Glutamatergic neuron (in vitro differentiated cells): ENCODE data around the gene CACNA1D. TPM values are rescaled to one million over a fixed set of nuclear protein-coding genes. Genes with fewer than 3 reads are reported as not detected.

Experiments
- DNase-seq: peaks from one replicate; pipeline ENCODE4 v3.0.0; 2022
- H3K27ac Mint-ChIP-seq: one replicate; pipeline ENCODE4 v1.8.0; 2020; ENCODE audit warnings: mild to moderate bottlenecking, mixed read lengths, inconsistent platforms; ENCODE audit not compliant: unreplicated experiment
- H3K27me3 Mint-ChIP-seq: one replicate; pipeline ENCODE4 v1.8.0; 2020; ENCODE audit warnings: mild to moderate bottlenecking, moderate library complexity, mixed read lengths, inconsistent platforms; ENCODE audit not compliant: unreplicated experiment
- H3K36me3 Mint-ChIP-seq: one replicate; pipeline ENCODE4 v1.8.0; 2020; ENCODE audit warnings: mild to moderate bottlenecking, mixed read lengths, inconsistent platforms; ENCODE audit not compliant: unreplicated experiment
- H3K4me1 Mint-ChIP-seq: one replicate; pipeline ENCODE4 v1.8.0; 2020; ENCODE audit warnings: mild to moderate bottlenecking, low read depth, mixed read lengths, inconsistent platforms; ENCODE audit not compliant: unreplicated experiment
- H3K4me3 Mint-ChIP-seq: one replicate; pipeline ENCODE4 v1.8.0; 2020; ENCODE audit warnings: mild to moderate bottlenecking, mixed read lengths, inconsistent platforms; ENCODE audit not compliant: unreplicated experiment
- H3K9me3 Mint-ChIP-seq: one replicate; pipeline ENCODE4 v1.8.0; 2020; ENCODE audit warnings: mild to moderate bottlenecking, moderate library complexity, mixed read lengths, inconsistent platforms; ENCODE audit not compliant: unreplicated experiment
- total RNA-seq: library from RNA; stranded (reverse); fragmentation: NEBNext Ultra II Directional; extraction: Animal tissue kit (Norgen Biotek cat#: 25700); gene quantifications from one replicate; pipeline ENCODE4 v1.2.1, GENCODE V29; 2021; ENCODE audit not compliant: unreplicated experiment
- TF ChIP-seq, protein P1 (sequence below): fragments of 200-600 bp; sonication (generic); IDR thresholded peaks from one replicate; pipeline ENCODE4 v1.5.0; 2021; ENCODE audit not compliant: partially characterized antibody, unreplicated experiment

CACNA1D gene
- total RNA-seq, 1 donor from 2014 or later, result 5.0 TPM

DNA sequence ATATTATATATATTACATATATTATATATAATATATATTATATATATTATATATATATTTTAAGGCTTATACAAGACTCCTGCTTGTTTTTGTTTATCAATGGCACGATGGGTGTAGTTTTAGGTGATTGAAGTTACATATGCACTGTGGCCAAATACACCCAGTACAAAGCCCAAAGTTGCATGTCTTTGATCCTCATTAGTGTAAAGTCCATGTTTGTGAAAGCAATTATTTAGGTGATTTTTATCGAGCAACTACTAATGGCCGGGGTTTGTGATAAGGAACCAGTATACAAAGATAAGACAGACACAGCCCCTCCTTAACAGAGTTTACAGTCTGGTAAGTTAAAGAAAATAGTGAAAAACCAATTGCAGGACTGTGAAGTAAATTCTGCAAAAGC is 197.5 kb downstream of the CACNA1D start:
- no peaks in the 10 kb centered on the region for H3K36me3 Mint-ChIP-seq
- H3K27me3 Mint-ChIP-seq, result peaks cover 2% of the 10 kb centered on the region
- no peak overlapping the region for H3K27ac Mint-ChIP-seq
- H3K4me1 Mint-ChIP-seq, result peaks cover 4% of the 10 kb centered on the region
- TF ChIP-seq, protein P1, sequence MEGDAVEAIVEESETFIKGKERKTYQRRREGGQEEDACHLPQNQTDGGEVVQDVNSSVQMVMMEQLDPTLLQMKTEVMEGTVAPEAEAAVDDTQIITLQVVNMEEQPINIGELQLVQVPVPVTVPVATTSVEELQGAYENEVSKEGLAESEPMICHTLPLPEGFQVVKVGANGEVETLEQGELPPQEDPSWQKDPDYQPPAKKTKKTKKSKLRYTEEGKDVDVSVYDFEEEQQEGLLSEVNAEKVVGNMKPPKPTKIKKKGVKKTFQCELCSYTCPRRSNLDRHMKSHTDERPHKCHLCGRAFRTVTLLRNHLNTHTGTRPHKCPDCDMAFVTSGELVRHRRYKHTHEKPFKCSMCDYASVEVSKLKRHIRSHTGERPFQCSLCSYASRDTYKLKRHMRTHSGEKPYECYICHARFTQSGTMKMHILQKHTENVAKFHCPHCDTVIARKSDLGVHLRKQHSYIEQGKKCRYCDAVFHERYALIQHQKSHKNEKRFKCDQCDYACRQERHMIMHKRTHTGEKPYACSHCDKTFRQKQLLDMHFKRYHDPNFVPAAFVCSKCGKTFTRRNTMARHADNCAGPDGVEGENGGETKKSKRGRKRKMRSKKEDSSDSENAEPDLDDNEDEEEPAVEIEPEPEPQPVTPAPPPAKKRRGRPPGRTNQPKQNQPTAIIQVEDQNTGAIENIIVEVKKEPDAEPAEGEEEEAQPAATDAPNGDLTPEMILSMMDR, result no peak
- DNase-seq, result no peak
- no peaks in the 10 kb centered on the region for H3K9me3 Mint-ChIP-seq
- H3K4me3 Mint-ChIP-seq, result no peak overlapping the region

DNA sequence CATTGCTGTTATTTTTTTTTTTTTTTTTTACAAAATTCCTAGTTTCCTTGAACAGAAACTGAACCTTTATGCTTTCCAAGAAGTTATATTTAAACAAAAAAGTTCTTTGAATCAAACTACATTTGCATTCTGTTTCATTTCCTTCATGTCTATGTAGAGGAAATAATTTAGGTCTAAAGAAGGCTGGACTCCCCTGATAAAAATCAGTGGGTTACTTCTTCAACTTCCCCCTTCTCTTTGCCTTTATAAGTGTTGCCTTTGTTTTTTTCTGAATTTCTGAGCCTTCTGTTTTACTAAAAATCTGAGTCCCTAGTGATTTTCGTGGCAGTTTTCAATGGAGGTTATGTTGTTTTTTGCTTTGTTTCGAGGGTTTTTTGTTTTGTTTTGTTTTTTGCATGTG is 199.0 kb downstream of the CACNA1D start:
- Mint-ChIP-seq H3K4me3 (no peak overlapping the region), H3K27me3 (peaks cover 2% of the 10 kb centered on the region), H3K27ac (no peak overlapping the region), H3K9me3 (no peaks in the 10 kb centered on the region), H3K4me1 (peaks cover 4% of the 10 kb centered on the region), H3K36me3 (no peaks in the 10 kb centered on the region)
- TF ChIP-seq, protein P1, result no peak
- DNase-seq, result no peak

DNA sequence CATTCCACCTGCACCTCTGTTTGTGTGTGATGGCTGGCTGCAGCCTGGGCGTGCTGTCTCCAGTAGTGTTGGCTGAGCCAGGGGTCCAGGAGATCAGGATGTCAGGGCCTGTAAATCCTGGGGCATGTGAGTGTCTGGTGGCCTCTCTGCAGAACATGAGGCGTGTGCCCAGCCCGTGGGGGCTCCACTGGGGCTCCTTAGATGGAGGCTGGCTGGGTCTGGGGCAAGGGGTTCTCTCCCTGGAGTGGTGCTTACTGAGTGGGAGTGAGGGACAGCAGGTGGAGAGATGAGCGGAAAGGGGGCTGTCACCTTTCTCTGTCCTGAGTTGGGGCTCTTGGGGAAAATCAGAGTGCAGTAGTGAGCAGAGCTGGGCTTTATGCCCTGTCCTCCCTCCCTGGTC is 199.6 kb downstream of the CACNA1D start:
- peaks cover 4% of the 10 kb centered on the region for H3K4me1 Mint-ChIP-seq
- no peak overlapping the region for H3K27ac Mint-ChIP-seq
- H3K4me3 Mint-ChIP-seq, result no peak overlapping the region
- no peaks in the 10 kb centered on the region for H3K36me3 Mint-ChIP-seq
- TF ChIP-seq, protein P1, result no peak
- no peak for DNase-seq
- H3K9me3 Mint-ChIP-seq, result no peaks in the 10 kb centered on the region
- peaks cover 2% of the 10 kb centered on the region for H3K27me3 Mint-ChIP-seq

DNA sequence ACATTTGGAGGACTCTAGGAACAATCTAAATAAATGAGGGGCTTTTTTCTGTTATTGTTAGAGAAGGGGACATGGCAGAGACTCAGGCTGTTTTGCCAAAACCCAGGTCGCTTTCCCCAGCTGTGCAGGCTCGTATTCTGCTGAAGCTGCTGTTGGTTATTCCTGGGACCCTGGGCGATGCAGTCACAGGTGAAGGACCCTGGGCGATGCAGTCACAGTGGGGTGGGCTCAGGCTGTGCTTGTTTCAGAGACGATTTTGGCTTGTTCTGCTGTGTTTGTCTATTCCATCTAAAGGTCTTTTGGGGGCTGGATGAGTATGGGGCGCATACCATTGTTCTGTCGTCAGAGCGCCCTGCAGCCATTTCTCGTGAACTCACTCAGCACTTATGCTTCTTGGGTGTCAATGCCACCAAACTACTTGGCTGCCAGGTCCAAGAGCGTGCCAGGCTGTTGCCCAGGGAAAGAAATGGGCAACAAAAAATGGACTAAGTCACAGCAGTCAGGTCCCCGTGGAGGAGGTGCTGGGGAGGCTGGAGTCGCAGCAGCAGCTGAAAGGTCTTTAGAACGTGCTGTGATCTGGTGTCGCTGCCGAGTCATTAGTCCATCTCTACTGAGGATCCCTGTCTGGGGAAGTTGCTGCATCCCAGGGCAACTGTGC is 200.4 kb downstream of the CACNA1D start:
- TF ChIP-seq, protein P1, result no peak
- Mint-ChIP-seq H3K27me3 (peaks cover 2% of the 10 kb centered on the region), H3K4me3 (no peak overlapping the region), H3K27ac (no peak overlapping the region), H3K36me3 (no peaks in the 10 kb centered on the region), H3K9me3 (no peaks in the 10 kb centered on the region), H3K4me1 (peaks cover 2% of the 10 kb centered on the region)
- DNase-seq, result no peak

DNA sequence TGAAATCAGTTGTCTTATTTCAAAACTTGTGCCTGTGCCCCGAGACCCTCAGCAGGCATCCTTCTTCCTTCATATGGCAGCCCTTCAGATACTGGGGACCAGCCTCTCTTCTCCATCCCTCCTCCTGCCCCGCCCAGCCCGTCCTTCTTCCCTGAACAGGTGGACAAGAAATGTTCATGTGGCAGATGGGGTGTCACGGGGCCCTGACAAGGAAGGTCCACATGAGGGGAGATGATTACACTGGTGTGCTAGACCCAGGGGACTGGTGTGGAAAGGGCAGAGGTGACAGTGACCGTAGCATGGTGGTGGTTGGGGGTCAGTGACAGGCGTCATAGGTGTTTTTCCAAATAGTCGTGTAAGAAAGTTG is 200.9 kb downstream of the CACNA1D start:
- Mint-ChIP-seq H3K27me3 (peaks cover 2% of the 10 kb centered on the region), H3K36me3 (no peaks in the 10 kb centered on the region), H3K27ac (no peak overlapping the region), H3K9me3 (no peaks in the 10 kb centered on the region), H3K4me1 (peaks cover 2% of the 10 kb centered on the region), H3K4me3 (no peak overlapping the region)
- TF ChIP-seq, protein P1, result no peak
- no peak for DNase-seq
